Omental fat pad (tissue), 4 donors: ENCODE measurements around the gene NME4. TPM values are rescaled to one million over a fixed set of nuclear protein-coding genes. Genes with fewer than 3 reads are reported as not detected.
A peak's percentile ranks its signal among the peaks of the same experiment; 100 is the strongest.

Source experiments
- ATAC-seq: fragments of 150-250 bp; one replicate; pipeline ENCODE4 v1.9.1; 2016; ENCODE audit warnings: mild to moderate bottlenecking, moderate library complexity; ENCODE audit not compliant: low FRiP score
- DNase-seq: peaks from one replicate; pipeline ENCODE4 v3.0.0-alpha.2; 2019; ENCODE audit warnings: low spot score
- total RNA-seq, 4 donors: library from RNA; depleted of rRNA; stranded (reverse); fragments of >200 nt; gene quantifications; one replicate each; pipeline ENCODE4 v1.1.0, GENCODE V29; 2016
- TF ChIP-seq, protein P1 (sequence below), 3 donors: fragments of 450-650 bp; IDR thresholded peaks; one replicate each; pipeline ENCODE4 v1.5.1; 2016 to 2017; ENCODE audit warnings: antibody characterized with exemption in 3 of 3, mild to moderate bottlenecking in 3 of 3, moderate library complexity in 2 of 3

Gene NME4
- total RNA-seq, 4 donors from 2014 or later, result 49.5 to 115 (median 79.3) TPM

DNA sequence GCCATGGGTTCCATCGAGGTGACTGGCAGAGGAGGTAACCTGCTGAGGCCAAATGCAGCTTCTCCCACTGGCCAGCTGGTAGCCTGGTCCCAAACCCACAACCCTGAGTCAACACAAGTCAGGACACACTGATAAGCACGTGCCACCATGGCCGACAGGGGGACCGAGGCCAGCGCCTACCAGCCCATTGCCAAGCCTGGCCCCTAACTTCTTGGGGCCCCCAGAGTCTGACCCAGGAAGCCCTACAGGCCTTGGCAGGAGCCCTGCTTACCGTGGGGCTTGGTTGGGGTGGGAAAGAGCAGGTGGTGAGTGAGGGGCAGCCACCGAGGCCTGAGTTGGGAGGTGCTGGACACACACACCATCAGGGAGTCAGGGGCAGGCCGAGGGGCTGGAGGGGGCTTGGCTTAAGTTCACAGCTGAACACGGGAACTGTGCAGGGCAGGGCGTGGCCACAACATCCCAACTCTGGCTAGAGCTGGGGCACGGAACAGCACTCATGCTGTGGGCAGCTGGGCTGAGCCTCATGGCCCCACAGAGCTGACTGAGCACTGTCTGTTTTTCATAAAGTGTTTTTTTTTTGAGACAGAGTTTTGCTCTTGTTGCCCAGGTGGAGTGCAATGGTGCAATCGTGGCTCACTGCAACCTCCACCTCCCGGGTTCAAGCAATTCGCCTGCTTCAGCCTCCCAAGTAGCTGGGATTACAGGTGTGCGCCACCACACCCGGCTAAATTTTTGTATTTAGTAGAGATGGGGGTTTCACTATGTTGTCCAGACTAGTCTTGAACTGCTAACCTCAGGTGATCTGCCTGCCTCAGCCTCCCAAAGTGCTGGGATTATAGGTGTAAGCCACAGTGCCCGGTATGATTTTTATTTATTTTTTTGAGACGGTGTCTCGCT, 32.2 kb upstream of the NME4 start:
- TF ChIP-seq, protein P1, sequence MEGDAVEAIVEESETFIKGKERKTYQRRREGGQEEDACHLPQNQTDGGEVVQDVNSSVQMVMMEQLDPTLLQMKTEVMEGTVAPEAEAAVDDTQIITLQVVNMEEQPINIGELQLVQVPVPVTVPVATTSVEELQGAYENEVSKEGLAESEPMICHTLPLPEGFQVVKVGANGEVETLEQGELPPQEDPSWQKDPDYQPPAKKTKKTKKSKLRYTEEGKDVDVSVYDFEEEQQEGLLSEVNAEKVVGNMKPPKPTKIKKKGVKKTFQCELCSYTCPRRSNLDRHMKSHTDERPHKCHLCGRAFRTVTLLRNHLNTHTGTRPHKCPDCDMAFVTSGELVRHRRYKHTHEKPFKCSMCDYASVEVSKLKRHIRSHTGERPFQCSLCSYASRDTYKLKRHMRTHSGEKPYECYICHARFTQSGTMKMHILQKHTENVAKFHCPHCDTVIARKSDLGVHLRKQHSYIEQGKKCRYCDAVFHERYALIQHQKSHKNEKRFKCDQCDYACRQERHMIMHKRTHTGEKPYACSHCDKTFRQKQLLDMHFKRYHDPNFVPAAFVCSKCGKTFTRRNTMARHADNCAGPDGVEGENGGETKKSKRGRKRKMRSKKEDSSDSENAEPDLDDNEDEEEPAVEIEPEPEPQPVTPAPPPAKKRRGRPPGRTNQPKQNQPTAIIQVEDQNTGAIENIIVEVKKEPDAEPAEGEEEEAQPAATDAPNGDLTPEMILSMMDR (IDR thresholded peaks at IDR 0.05), result no peak
- no peak for ATAC-seq
- no peak for DNase-seq

DNA sequence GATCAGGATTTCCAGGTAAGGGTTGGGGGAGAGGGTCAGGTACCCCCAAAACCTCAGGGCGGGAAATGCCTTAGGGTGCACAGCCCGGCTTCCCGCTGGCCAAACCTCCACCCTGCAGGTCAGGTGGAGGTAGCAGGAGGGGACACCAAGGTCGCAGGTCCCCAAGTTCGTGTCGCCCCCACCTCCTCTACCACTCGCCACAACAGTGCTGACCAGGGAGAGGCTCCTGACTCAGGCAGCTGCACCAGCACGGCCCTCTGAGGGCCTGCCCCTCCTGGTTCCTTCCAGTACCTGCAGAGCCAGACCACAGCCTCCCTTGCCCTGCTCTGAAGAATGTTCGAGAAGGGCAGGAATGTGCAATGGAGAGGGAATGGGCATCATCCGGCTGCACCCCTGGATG, 30.5 kb upstream of the NME4 start:
- DNase-seq, result no peak
- TF ChIP-seq, protein P1 (IDR thresholded peaks at IDR 0.05), result no peak
- no peak for ATAC-seq

DNA sequence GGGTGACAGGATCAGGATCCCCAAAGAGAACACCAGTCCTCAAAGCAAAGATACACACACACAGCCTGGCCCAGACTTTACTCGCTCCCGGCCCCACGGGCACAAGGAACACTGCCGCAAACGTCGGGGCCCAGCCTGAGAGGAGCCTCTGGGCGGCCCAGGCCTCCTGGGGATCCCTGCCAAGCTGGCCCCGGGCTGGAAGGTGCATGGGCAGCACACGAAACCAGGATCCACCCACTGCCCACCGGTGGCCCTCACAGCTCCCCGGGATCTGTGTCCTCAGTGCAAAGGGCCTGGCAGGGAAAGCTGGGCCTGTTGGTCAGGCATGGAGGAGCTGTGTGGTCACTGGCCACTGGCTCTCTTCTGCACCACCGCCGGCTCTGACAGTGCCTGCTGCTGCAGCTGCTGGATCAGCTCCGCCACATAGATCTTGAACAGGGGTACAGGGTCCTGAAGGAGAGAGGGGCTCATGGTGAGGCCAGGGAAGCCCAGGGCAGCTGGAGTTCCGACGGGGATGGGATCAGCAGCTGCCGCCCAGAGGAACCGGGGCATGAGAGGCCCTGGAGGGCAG, 29.6 kb upstream of the NME4 start:
- DNase-seq (no peak), ATAC-seq (no peak)
- TF ChIP-seq, protein P1 (IDR thresholded peaks at IDR 0.05), result no peak

DNA sequence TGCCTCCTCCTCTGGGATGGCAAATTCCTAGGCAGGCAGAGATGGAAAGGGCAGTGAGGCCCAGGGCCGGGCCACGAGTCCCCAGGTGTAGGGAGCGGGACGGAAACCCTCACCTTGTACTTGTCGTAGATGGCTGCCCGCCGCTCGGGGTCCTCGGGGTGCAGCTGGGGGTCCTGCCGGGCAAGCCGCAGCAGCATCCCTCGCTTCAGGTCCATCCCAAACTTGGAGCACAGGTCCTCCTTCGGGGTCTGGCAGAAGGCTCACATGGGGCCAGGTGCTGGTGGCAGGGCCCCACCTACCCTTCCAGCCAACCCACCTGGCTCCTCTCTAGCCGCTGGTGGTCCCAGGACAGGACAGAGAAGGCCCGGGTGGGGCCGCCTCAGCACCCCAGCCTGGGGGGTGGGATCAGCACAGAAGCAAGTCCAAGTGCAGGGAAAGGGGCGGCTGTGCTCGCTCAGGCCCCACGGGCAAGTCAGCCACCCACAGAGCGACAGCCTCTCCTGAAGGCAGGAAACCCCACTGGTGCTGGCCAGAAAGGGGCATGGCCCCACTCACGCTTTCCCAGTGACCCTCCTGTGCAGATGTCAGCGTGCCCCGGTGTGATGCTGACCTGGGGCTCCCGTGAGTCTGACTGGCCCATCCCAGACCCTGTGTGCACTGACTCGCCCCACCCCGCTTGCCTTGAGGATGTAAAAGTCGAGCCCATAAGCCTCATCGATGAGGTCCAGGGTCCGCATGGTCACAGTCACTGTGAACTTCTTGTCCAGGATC, 28.4 kb upstream of the NME4 start:
- DNase-seq (no peak), ATAC-seq (no peak)
- TF ChIP-seq, protein P1 (IDR thresholded peaks at IDR 0.05), result no peak

DNA sequence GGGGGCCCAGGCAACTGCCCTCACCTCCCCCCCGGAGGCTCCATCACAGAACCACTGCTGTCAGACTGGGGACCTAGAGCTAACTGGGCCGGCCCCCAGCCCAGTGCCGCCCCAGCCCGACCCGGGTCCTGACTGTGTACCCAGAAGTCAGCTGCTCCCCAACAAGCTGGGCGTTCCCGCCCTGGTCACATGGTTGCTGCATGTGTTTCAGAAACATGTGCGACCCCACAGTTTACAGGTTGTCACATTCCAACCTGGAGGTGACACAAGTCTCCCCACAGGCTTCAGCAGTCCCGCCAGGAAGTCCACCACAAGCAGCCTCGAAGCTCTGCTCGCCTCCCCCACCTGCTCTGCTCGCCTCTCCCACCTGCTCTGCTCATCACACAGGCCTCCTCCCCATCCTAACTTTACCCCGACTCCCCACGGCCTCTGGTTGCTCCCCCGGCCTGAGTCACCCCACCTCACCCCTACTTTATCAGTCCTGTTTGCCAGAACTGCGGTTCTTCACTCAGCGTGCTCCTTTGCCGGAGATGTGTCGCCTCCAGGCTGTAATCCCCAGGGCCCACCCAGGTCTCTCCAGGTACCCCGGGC, 27.6 kb upstream of the NME4 start:
- no peak for ATAC-seq
- TF ChIP-seq, protein P1 (IDR thresholded peaks at IDR 0.05), result no peak
- no peak for DNase-seq

DNA sequence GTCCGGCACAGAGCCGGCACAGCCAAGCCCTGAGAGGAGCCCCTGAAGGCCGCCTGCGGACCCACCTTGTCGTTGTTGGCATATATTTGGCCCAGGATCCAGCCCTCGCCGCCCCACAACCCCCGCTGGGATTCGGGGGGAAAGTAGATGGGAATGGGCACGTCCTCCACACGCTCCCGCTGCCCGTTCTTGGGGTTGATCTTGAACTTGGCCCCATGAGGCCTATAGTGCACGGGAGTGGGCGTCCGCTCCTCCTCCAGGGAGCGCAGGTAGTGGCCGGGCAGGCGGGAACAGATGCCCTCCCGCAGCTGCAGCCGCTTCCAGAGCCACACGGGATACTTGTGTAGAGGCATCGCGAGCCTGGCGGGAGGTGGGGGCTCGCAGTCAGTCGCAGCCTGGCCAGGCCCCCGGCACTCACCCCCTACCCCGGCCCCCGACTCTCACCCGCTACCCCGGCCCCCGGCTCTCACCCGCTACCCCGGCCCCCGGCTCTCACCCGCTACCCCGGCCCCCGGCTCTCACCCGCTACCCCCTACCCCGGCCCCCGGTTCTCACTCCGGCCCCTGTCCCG, 27.0 kb upstream of the NME4 start:
- DNase-seq (no peak), ATAC-seq (peak; percentile 3)
- TF ChIP-seq, protein P1 (IDR thresholded peaks at IDR 0.05), result no peak
